AG04450 (cell line): ENCODE results near the gene HEATR5A. TPM values are rescaled to one million over a fixed set of nuclear protein-coding genes. Genes with fewer than 3 reads are reported as not detected.

Source experiments
- CTCF ChIA-PET: fragments of 300-600, 350-600 bp; formaldehyde crosslinking; extraction: SDS; loops from one replicate; lab custom pipeline; 2022; ENCODE audit warnings: antibody characterized with exemption, inconsistent platforms; lab: Charles Lee
- POLR2A ChIA-PET: fragments of 350-600 bp; formaldehyde crosslinking; extraction: SDS; loops from one replicate; lab custom pipeline; 2021; ENCODE audit warnings: antibody characterized with exemption, inconsistent platforms; lab: Yijun Ruan, JAX
- DNase-seq: peaks from one replicate; pipeline ENCODE4 v3.0.0-alpha.2; 2011; ENCODE audit warnings: low read depth, low spot score
- H3K27ac ChIP-seq: one replicate; pipeline ENCODE4 v1.5.1; 2012; ENCODE audit warnings: low read depth, low read length, control low read depth
- H3K27me3 ChIP-seq: one replicate; pipeline ENCODE4 v1.6.0; 2012; ENCODE audit warnings: low read length; ENCODE audit not compliant: control insufficient read depth, insufficient read depth
- H3K4me3 ChIP-seq: 2 replicates; pipeline ENCODE4 v1.5.1; 2011; ENCODE audit warnings: mild to moderate bottlenecking, low read depth, low read length, control low read depth
- H3K9me3 ChIP-seq: 2 replicates; pipeline ENCODE4 v1.5.1; 2012; ENCODE audit warnings: low read length; ENCODE audit not compliant: control insufficient read depth, insufficient read depth
- CTCF ChIP-seq: IDR thresholded peaks from 2 replicates; pipeline ENCODE4 v1.5.1; 2011; ENCODE audit warnings: low read depth, low read length, control low read depth, inconsistent platforms
- polyA plus RNA-seq: library from polyadenylated mRNA; depleted of rRNA; stranded (reverse); fragments of >200 nt; gene quantifications from 2 replicates; pipeline ENCODE4 v1.2.3, GENCODE V29; 2011

HEATR5A gene
- polyA plus RNA-seq, 1 experiment: 35.4 TPM

- no peaks in the 10 kb centered on the region for H3K27me3 ChIP-seq
- ChIA-PET CTCF (interaction anchor here (0.5 kb wide), 1 partner anchor 1205 kb away, joined by 3 read pairs; no protein-coding TSS in a partner anchor), POLR2A (interaction anchor here (1.0 kb wide), 1 partner anchor 10 kb away, joined by 3 read pairs; the partner anchor contains the start of gene HEATR5A)
- H3K4me3 ChIP-seq: no peak overlapping the region
- TF ChIP-seq CTCF: no peak
- no peaks in the 10 kb centered on the region for H3K9me3 ChIP-seq
- no peak overlapping the region for H3K27ac ChIP-seq
- no peak for DNase-seq
These were observed 10.2 kb downstream of the HEATR5A start for GRCh38 chr14:31410048-31410650.

GRCh38 chr14:31408421-31408820 lies 11.9 kb downstream of the HEATR5A start:
- no peak for TF ChIP-seq CTCF
- H3K27me3 ChIP-seq: no peaks in the 10 kb centered on the region
- no peak overlapping the region for H3K27ac ChIP-seq
- ChIA-PET CTCF (no interaction called here), POLR2A (no interaction called here)
- H3K4me3 ChIP-seq: no peak overlapping the region
- H3K9me3 ChIP-seq: no peaks in the 10 kb centered on the region
- no peak for DNase-seq

GRCh38 chr14:31405599-31406232 lies 14.6 kb downstream of the HEATR5A start:
- Histone ChIP-seq H3K27me3 (no peaks in the 10 kb centered on the region), H3K9me3 (no peaks in the 10 kb centered on the region), H3K27ac (no peak overlapping the region), H3K4me3 (no peak overlapping the region)
- CTCF ChIA-PET: no interaction called here
- POLR2A ChIA-PET: interaction anchor here (0.7 kb wide), 1 partner anchor 15 kb away, joined by 8 read pairs; the partner anchor contains the start of gene HEATR5A
- DNase-seq: no peak
- no peak for TF ChIP-seq CTCF

- H3K9me3 ChIP-seq: no peaks in the 10 kb centered on the region
- H3K27ac ChIP-seq: no peak overlapping the region
- no peak for DNase-seq
- TF ChIP-seq CTCF: no peak
- no peak overlapping the region for H3K4me3 ChIP-seq
- no peaks in the 10 kb centered on the region for H3K27me3 ChIP-seq
- CTCF ChIA-PET: no interaction called here
- POLR2A ChIA-PET: no interaction called here
These were observed 15.2 kb downstream of the HEATR5A start for GRCh38 chr14:31405106-31405505.

GRCh38 chr14:31403707-31404106 lies 16.6 kb downstream of the HEATR5A start:
- DNase-seq: no peak
- Histone ChIP-seq H3K4me3 (no peak overlapping the region), H3K9me3 (no peaks in the 10 kb centered on the region), H3K27ac (no peak overlapping the region), H3K27me3 (no peaks in the 10 kb centered on the region)
- ChIA-PET POLR2A (no interaction called here), CTCF (no interaction called here)
- TF ChIP-seq CTCF: no peak
